ENCODE data around the gene SYTL4. TPM values are rescaled to one million over a fixed set of nuclear protein-coding genes. Genes with fewer than 3 reads are reported as not detected.

Gene SYTL4
- total RNA-seq, 1 donor from 2014 or later = 0.26 TPM

- H3K36me3 ChIP-seq (ENCODE audit: control insufficient read depth, insufficient read depth, low read length) = no peaks in the 10 kb centered on the region
- no peaks in the 10 kb centered on the region for H3K27me3 ChIP-seq (ENCODE audit: control insufficient read depth, insufficient read depth, low read length)
- no peak for TF ChIP-seq CTCF (IDR thresholded peaks at IDR 0.05; ENCODE audit: insufficient read depth, low read length, severe bottlenecking)
- FAIRE-seq = peak; percentile 32
- peak; percentile 90 for DNase-seq (ENCODE audit: low read depth)
- peak within 1 kb of the TSS; percentile 23 for H3K4me3 ChIP-seq (ENCODE audit: low read depth, low read length)
These were observed 87.7 kb downstream of the SYTL4 start, which contains the start of gene SRPX2 for GRCh38 chrX:100643956-100644860. TSS of gene SRPX2 (plus strand) at chrX:100644199. CDS start at chrX:100646323, 2,124 bp downstream.

GRCh38 chrX:100643212-100643611, 88.7 kb downstream of the SYTL4 start:
- H3K27me3 ChIP-seq (ENCODE audit: control insufficient read depth, insufficient read depth, low read length) = no peaks in the 10 kb centered on the region
- FAIRE-seq (no peak), DNase-seq (ENCODE audit: low read depth) (peak; percentile 88)
- no peak for TF ChIP-seq CTCF (IDR thresholded peaks at IDR 0.05; ENCODE audit: insufficient read depth, low read length, severe bottlenecking)
- no peaks in the 10 kb centered on the region for H3K36me3 ChIP-seq (ENCODE audit: control insufficient read depth, insufficient read depth, low read length)
- H3K4me3 ChIP-seq (ENCODE audit: low read depth, low read length) = no peak overlapping the region

GRCh38 chrX:100642290-100642689, 89.6 kb downstream of the SYTL4 start:
- TF ChIP-seq CTCF (IDR thresholded peaks at IDR 0.05; ENCODE audit: insufficient read depth, low read length, severe bottlenecking) = no peak
- Histone ChIP-seq H3K36me3 (ENCODE audit: control insufficient read depth, insufficient read depth, low read length) (no peaks in the 10 kb centered on the region), H3K27me3 (ENCODE audit: control insufficient read depth, insufficient read depth, low read length) (no peaks in the 10 kb centered on the region), H3K4me3 (ENCODE audit: low read depth, low read length) (no peak overlapping the region)
- DNase-seq (ENCODE audit: low read depth) = peak; percentile 56
- FAIRE-seq = no peak

- H3K4me3 ChIP-seq (ENCODE audit: low read depth, low read length) = peak within 1 kb of the TSS; percentile 67
- DNase-seq (ENCODE audit: low read depth) (peak; percentile 75), FAIRE-seq (no peak)
- TF ChIP-seq CTCF (IDR thresholded peaks at IDR 0.05; ENCODE audit: insufficient read depth, low read length, severe bottlenecking) = peak; percentile 51
- H3K36me3 ChIP-seq (ENCODE audit: control insufficient read depth, insufficient read depth, low read length) = no peaks in the 10 kb centered on the region
- H3K27me3 ChIP-seq (ENCODE audit: control insufficient read depth, insufficient read depth, low read length) = no peaks in the 10 kb centered on the region
These were observed 95.5 kb downstream of the SYTL4 start, which contains the start of gene TSPAN6 for GRCh38 chrX:100636321-100636991. TSS of gene TSPAN6 (minus strand) at chrX:100636806. CDS start at chrX:100636694, 112 bp downstream.

GRCh38 chrX:100635989-100636320, 96.0 kb downstream of the SYTL4 start:
- DNase-seq (ENCODE audit: low read depth) = no peak
- Histone ChIP-seq H3K27me3 (ENCODE audit: control insufficient read depth, insufficient read depth, low read length) (no peaks in the 10 kb centered on the region), H3K4me3 (ENCODE audit: low read depth, low read length) (peak overlapping the region; percentile 67), H3K36me3 (ENCODE audit: control insufficient read depth, insufficient read depth, low read length) (no peaks in the 10 kb centered on the region)
- no peak for TF ChIP-seq CTCF (IDR thresholded peaks at IDR 0.05; ENCODE audit: insufficient read depth, low read length, severe bottlenecking)
- no peak for FAIRE-seq
